B cell (primary cell): ENCODE data around the gene FBXO44. TPM values are rescaled to one million over a fixed set of nuclear protein-coding genes. Genes with fewer than 3 reads are reported as not detected.

Source experiments
- ATAC-seq: fragments of 200-7000 bp; cut with Tn5 transposase; one replicate; pipeline ENCODE4 v1.10.0; 2021; ENCODE audit warnings: low read depth, mild to moderate bottlenecking, moderate number of reproducible peaks, moderate library complexity
- CTCF ChIA-PET: fragments of 350-600 bp; sonication (Branson Sonifier 250); formaldehyde crosslinking; loops from one replicate; lab custom pipeline; 2021; ENCODE audit warnings: antibody characterized with exemption, inconsistent platforms; lab: Charles Lee
- POLR2A ChIA-PET: fragments of 350-600 bp; sonication (Branson Sonifier 250); formaldehyde crosslinking; loops from one replicate; lab custom pipeline; 2021; ENCODE audit warnings: antibody characterized with exemption; lab: Charles Lee
- DNase-seq: peaks from one replicate; pipeline ENCODE4 v3.0.0; 2013
- H2AFZ ChIP-seq: 2 replicates; pipeline ENCODE4 v1.6.1; 2012; ENCODE audit warnings: mild to moderate bottlenecking, low read depth, low read length; ENCODE audit not compliant: insufficient read depth, poor library complexity, severe bottlenecking
- H3K27ac ChIP-seq, 2 donors: 1 replicate in 1 of 2; 2 replicates in 1 of 2; pipeline ENCODE4 v1.5.1; 2012 to 2013; ENCODE audit warnings: low read length in 2 of 2, mild to moderate bottlenecking in 2 of 2, moderate library complexity in 1 of 2
- H3K27me3 ChIP-seq, 4 experiments: fragments of 200-600 bp in 1 of 4; sonication (generic) in 1 of 4; replicated peaks in 1 of 4; 1 replicate in 2 of 4; 2 replicates in 2 of 4; pipeline versions ENCODE4 v1.6.1 to v1.7.0; 2013 to 2016; ENCODE audit warnings: low read length in 3 of 4, mild to moderate bottlenecking in 2 of 4, mixed read lengths in 1 of 4, moderate library complexity in 1 of 4; ENCODE audit not compliant: insufficient read depth in 4 of 4, control insufficient read depth in 3 of 4; ENCODE audit errors: control extremely low read depth in 1 of 4
- H3K36me3 ChIP-seq, 2 experiments: replicated peaks in 1 of 2; 1 replicate in 1 of 2; 2 replicates in 1 of 2; pipeline versions ENCODE4 v1.6.1 to v1.7.1; 2013; ENCODE audit warnings: low read length in 1 of 2; ENCODE audit not compliant: insufficient read depth in 2 of 2, control insufficient read depth in 1 of 2; ENCODE audit errors: control extremely low read depth in 1 of 2, extremely low read depth in 1 of 2
- H3K4me1 ChIP-seq, 2 donors: fragments of 200-600 bp in 1 of 2; sonication (generic) in 1 of 2; 1 replicate in 1 of 2; 2 replicates in 1 of 2; pipeline versions ENCODE4 v1.5.1 to v1.6.1; 2013 to 2017; ENCODE audit warnings: low read length in 2 of 2; ENCODE audit not compliant: control insufficient read depth in 2 of 2, insufficient read depth in 2 of 2
- H3K4me2 ChIP-seq: replicated peaks from 2 replicates; pipeline ENCODE3; 2012; ENCODE audit warnings: mild to moderate bottlenecking, low read depth, low read length; ENCODE audit not compliant: poor library complexity, severe bottlenecking
- H3K4me3 ChIP-seq, 5 experiments: fragments of 200-600 bp in 1 of 5; sonication (generic) in 1 of 5; 1 replicate in 3 of 5; 2 replicates in 2 of 5; pipeline versions ENCODE4 v1.5.1 to v1.7.0; 2011 to 2016; ENCODE audit warnings: low read length in 4 of 5, mild to moderate bottlenecking in 4 of 5, low read depth in 2 of 5, control low read depth in 1 of 5, moderate library complexity in 1 of 5; ENCODE audit not compliant: insufficient read depth in 1 of 5; ENCODE audit errors: control extremely low read depth in 1 of 5, extremely low read depth in 1 of 5
- H3K79me2 ChIP-seq: fragments of 200-600 bp; sonication (generic); one replicate; pipeline ENCODE4 v1.6.0; 2016; ENCODE audit warnings: low read length; ENCODE audit not compliant: control insufficient read depth, insufficient read depth
- H3K9ac ChIP-seq: fragments of 200-600 bp; sonication (generic); 2 replicates; pipeline ENCODE4 v1.6.1; 2017; ENCODE audit warnings: mild to moderate bottlenecking, low read length, moderate library complexity
- H3K9me3 ChIP-seq, 3 donors: one replicate each; pipeline versions ENCODE4 v1.6.1 to v1.7.1; 2013; ENCODE audit warnings: low read length in 2 of 3; ENCODE audit not compliant: control insufficient read depth in 2 of 3, insufficient read depth in 1 of 3; ENCODE audit errors: control extremely low read depth in 1 of 3
- H4K20me1 ChIP-seq: 2 replicates; pipeline ENCODE4 v1.6.0; 2012; ENCODE audit warnings: mild to moderate bottlenecking, low read length; ENCODE audit not compliant: insufficient read depth, control insufficient read depth, poor library complexity, severe bottlenecking
- H3K27ac Mint-ChIP-seq: one replicate; pipeline ENCODE4 v1.8.0; 2021; ENCODE audit warnings: mixed read lengths
- H3K27me3 Mint-ChIP-seq: one replicate; pipeline ENCODE4 v1.8.0; 2021; ENCODE audit warnings: mixed read lengths
- H3K4me1 Mint-ChIP-seq: one replicate; pipeline ENCODE4 v1.8.0; 2021; ENCODE audit warnings: mixed read lengths
- H3K4me3 Mint-ChIP-seq: one replicate; pipeline ENCODE4 v1.8.0; 2021; ENCODE audit warnings: mixed read lengths
- H3K9me3 Mint-ChIP-seq: one replicate; pipeline ENCODE4 v1.8.0; 2022; ENCODE audit warnings: mixed read lengths; ENCODE audit not compliant: insufficient read depth
- CTCF ChIP-seq: fragments of 200-600 bp; IDR thresholded peaks from one replicate; pipeline ENCODE4 v1.8.0; 2022; ENCODE audit warnings: antibody characterized with exemption, mild to moderate bottlenecking
- EZH2 ChIP-seq: IDR thresholded peaks from 2 replicates; pipeline ENCODE4 v1.6.1; 2012; ENCODE audit warnings: borderline replicate concordance, low read depth, mild to moderate bottlenecking, moderate library complexity, low read length; ENCODE audit not compliant: insufficient read depth, poor library complexity, severe bottlenecking
- WGBS: methylation state at CpG from one replicate; pipeline ENCODE4 v1.1.5; 2013; ENCODE audit warnings: missing lambda C conversion rate; ENCODE audit not compliant: insufficient coverage; 5-methylcytosine and 5-hydroxymethylcytosine counted together
- intact Hi-C: fragments of 100-400 bp; cut with micrococcal nuclease; formaldehyde crosslinking; loops from one replicate; pipeline ENCODE4 v1.10.0; 2022
- polyA plus RNA-seq: library from polyadenylated mRNA; depleted of rRNA; stranded (reverse); fragments of >200 nt; gene quantifications from 2 replicates; pipeline ENCODE4 v1.2.3, GENCODE V29; 2012
- total RNA-seq, 2 donors: library from RNA; stranded (reverse); fragments of 120-200 nt in 1 of 2; gene quantifications; 1 replicate in 1 of 2; 2 replicates in 1 of 2; pipeline versions ENCODE4 v1.2.3 to v1.2.4, GENCODE V29; 2013 to 2022

FBXO44 gene
- total and polyA plus RNA-seq, 2 donors (not counting 1 experiment from before 2014, with no cell fraction given), result 61.5 to 101 TPM

GRCh38 chr1:11634365-11635192 lies 20.1 kb upstream of the FBXO44 start:
- WGBS, result 69% methylated on average over 6 of the region's 11 CpGs
- ChIA-PET POLR2A (interaction anchor here (0.6 kb wide), 1 partner anchor 180 kb away, joined by 3 read pairs; no protein-coding TSS in a partner anchor), CTCF (interaction anchor here (0.7 to 2.4 kb wide), 4 partner anchors 9 to 597 kb away, joined by 3 to 10 read pairs (median 6); no protein-coding TSS in a partner anchor)
- no peak overlapping the region for H3K27ac ChIP-seq
- H3K4me3 ChIP-seq, result no peak overlapping the region
- intact Hi-C loops, result no loop called here
- H3K4me1 Mint-ChIP-seq, result peaks cover 14% of the 10 kb centered on the region
- peaks cover 0 to 18% (median 0%) of the 10 kb centered on the region in 4 experiments for H3K27me3 ChIP-seq
- no peak overlapping the region for H3K9ac ChIP-seq
- H3K27ac Mint-ChIP-seq, result peak overlapping the region; percentile 20
- ATAC-seq, result peak; percentile 56
- peak; percentile 33 for DNase-seq
- no peaks in the 10 kb centered on the region for H3K36me3 ChIP-seq
- H3K79me2 ChIP-seq, result no peaks in the 10 kb centered on the region
- H3K4me2 ChIP-seq, result peak overlapping the region; percentile 30
- no peaks in the 10 kb centered on the region for H4K20me1 ChIP-seq
- no peak overlapping the region for H2AFZ ChIP-seq
- no peaks in the 10 kb centered on the region for H3K9me3 Mint-ChIP-seq
- H3K9me3 ChIP-seq, result no peaks in the 10 kb centered on the region
- peaks cover 6 to 8% of the 10 kb centered on the region in 2 donors for H3K4me1 ChIP-seq
- TF ChIP-seq CTCF (no peak), EZH2 (no peak)
- H3K4me3 Mint-ChIP-seq, result peak overlapping the region; percentile 44
- H3K27me3 Mint-ChIP-seq, result peaks cover 29% of the 10 kb centered on the region

GRCh38 chr1:11638121-11638520 lies 16.6 kb upstream of the FBXO44 start:
- Mint-ChIP-seq H3K27me3 (peaks cover 20% of the 10 kb centered on the region), H3K27ac (no peak overlapping the region), H3K4me1 (peaks cover 14% of the 10 kb centered on the region), H3K4me3 (no peak overlapping the region), H3K9me3 (no peaks in the 10 kb centered on the region)
- POLR2A ChIA-PET, result no interaction called here
- H4K20me1 ChIP-seq, result no peaks in the 10 kb centered on the region
- no peak for DNase-seq
- peaks cover 0 to 12% (median 1%) of the 10 kb centered on the region in 4 experiments for H3K27me3 ChIP-seq
- peaks cover 6 to 8% of the 10 kb centered on the region in 2 donors for H3K4me1 ChIP-seq
- no peak overlapping the region for H3K4me3 ChIP-seq
- H3K9me3 ChIP-seq, result peaks cover 0 to 3% (median 0%) of the 10 kb centered on the region in 3 donors
- H3K9ac ChIP-seq, result no peak overlapping the region
- no peak overlapping the region for H2AFZ ChIP-seq
- CTCF ChIA-PET, result interaction anchor here (2.2 to 4.0 kb wide), 2 partner anchors 397 to 600 kb away, joined by 8 to 16 read pairs; no protein-coding TSS in a partner anchor
- intact Hi-C loops, result no loop called here
- TF ChIP-seq CTCF (no peak), EZH2 (no peak)
- no peaks in the 10 kb centered on the region for H3K36me3 ChIP-seq
- 67% methylated on average over 3 of the region's 5 CpGs for WGBS
- no peak overlapping the region for H3K27ac ChIP-seq
- H3K79me2 ChIP-seq, result no peaks in the 10 kb centered on the region
- H3K4me2 ChIP-seq, result no peak overlapping the region
- no peak for ATAC-seq
